DND-41 (cell line): ENCODE results near the gene ICA1.

ENCODE experiments used
- CTCF ChIP-seq: IDR thresholded peaks from 2 replicates; pipeline ENCODE4 v1.5.1; 2012; ENCODE audit warnings: borderline replicate concordance, low read length, moderate library complexity, mild to moderate bottlenecking; ENCODE audit not compliant: poor library complexity, severe bottlenecking; ENCODE audit errors: extremely low read depth
- EZH2 ChIP-seq: IDR thresholded peaks from 3 replicates; pipeline ENCODE4 v1.6.1; 2012; ENCODE audit warnings: borderline replicate concordance, low read depth, mild to moderate bottlenecking, moderate library complexity, low read length, inconsistent platforms; ENCODE audit not compliant: severe bottlenecking

DNA sequence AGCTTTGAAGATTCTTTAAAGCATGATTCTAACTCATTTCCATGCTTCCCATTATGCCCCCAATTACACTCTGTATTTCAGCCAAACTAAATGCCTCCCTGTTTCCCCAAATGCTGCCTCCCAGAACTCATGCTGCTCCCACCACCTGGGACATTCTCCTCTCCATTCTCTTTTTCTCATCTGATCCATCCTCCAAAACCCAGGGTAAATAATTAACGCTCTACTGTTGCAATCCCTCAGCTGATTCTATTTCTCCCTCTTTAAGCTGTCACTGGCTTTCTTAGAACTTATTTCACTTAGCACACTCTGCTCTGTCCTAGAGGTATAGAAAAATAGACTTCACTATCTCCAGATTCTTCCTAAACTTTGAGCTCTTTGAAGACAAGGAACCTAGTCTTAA, 104.7 kb downstream of the ICA1 start:
- no peak for TF ChIP-seq CTCF
- TF ChIP-seq EZH2 = no peak
